ENCODE data around the gene NDUFS7. TPM values are rescaled to one million over a fixed set of nuclear protein-coding genes. Genes with fewer than 3 reads are reported as not detected.
A peak's percentile ranks its signal among the peaks of the same experiment; 100 is the strongest.

NDUFS7 gene
- total and polyA plus RNA-seq, 9 of the 15 experiments (the other 6 are each of a cell fraction or from before 2014, with no cell fraction given), result 6.0 to 271 (median 60.6) TPM

GRCh38 chr19:1420590-1420989 lies 36.9 kb downstream of the NDUFS7 start:
- in situ Hi-C loops (cut with MboI) (no loop called here), intact Hi-C loops (cut with micrococcal nuclease) (no loop called here)
- peaks cover 21% of the 10 kb centered on the region for H3K9me1 ChIP-seq (ENCODE audit: control insufficient read depth, insufficient read depth, low read length)
- DNase-seq (ENCODE audit: extremely low read depth in 1 of 4, low spot score in 3 of 4) (no peak), FAIRE-seq (no peak), ATAC-seq (no peak)
- no peak overlapping the region; the same call in 2 of the 3 replicates for H3K27ac ChIP-seq (ENCODE audit: extremely low read depth, low read depth, low read length)
- no peak overlapping the region for H3K4me2 ChIP-seq (ENCODE audit: insufficient read depth, low read length)
- POLR2A ChIA-PET, result interaction anchor here (0.6 to 1.4 kb wide), 2 partner anchors 19 to 50 kb away, joined by 3 read pairs; no protein-coding TSS in a partner anchor
- WGBS (ENCODE audit: insufficient coverage, low coverage, missing lambda C conversion rate), result 94% methylated on average over 15 of the region's 15 CpGs
- TF ChIP-seq POLR2A (conservative IDR thresholded peaks at IDR 0.05) (0 out of 2 replicates have a peak, but pooled peaks have one; percentile 43), RBM22 (IDR thresholded peaks at IDR 0.05; ENCODE audit: low read depth, low read length, poor library complexity, severe bottlenecking) (peak; percentile 19), SUPT5H (IDR thresholded peaks at IDR 0.05) (peak; percentile 44), ARNT (IDR thresholded peaks at IDR 0.05) (no peak), MYNN (IDR thresholded peaks at IDR 0.05) (no peak), MYNN (CRISPR knock-in tag; IDR thresholded peaks at IDR 0.05) (no peak), POLR2G (IDR thresholded peaks at IDR 0.05; ENCODE audit: low read depth, low read length) (0 out of 2 replicates have a peak, but pooled peaks have one; percentile 49), RREB1 (CRISPR knock-in tag; IDR thresholded peaks at IDR 0.05) (no peak), ZNF77 (CRISPR knock-in tag; IDR thresholded peaks at IDR 0.05) (no peak)
- CTCF ChIA-PET (ENCODE audit: low intra/inter-chr PET ratio), result no interaction called here
- H3K4me1 ChIP-seq (replicated peaks in 1 of 2; ENCODE audit: control insufficient read depth in 2 of 2, insufficient read depth in 2 of 2, low read length in 2 of 2), result peaks cover 12 to 59% of the 10 kb centered on the region in 2 experiments
- H2AFZ ChIP-seq (ENCODE audit: low read depth, low read length), result no peak overlapping the region
- no peaks in the 10 kb centered on the region for H3K27me3 ChIP-seq (ENCODE audit: control insufficient read depth in 2 of 2, insufficient read depth in 2 of 2, low read length in 2 of 2)
- no peak overlapping the region for H3K4me3 ChIP-seq
- no peak overlapping the region for H3K9ac ChIP-seq (ENCODE audit: insufficient read depth in 1 of 2, low read depth in 2 of 2, low read length in 2 of 2)
- peaks cover 98% of the 10 kb centered on the region for H3K36me3 ChIP-seq (ENCODE audit: control insufficient read depth, insufficient read depth, low read length)
- peaks cover 90% of the 10 kb centered on the region for H3K79me2 ChIP-seq (ENCODE audit: control insufficient read depth, insufficient read depth, low read length)
- H4K20me1 ChIP-seq (replicated peaks; ENCODE audit: control insufficient read depth, insufficient read depth, low read length), result peaks cover 48% of the 10 kb centered on the region
- H3K9me3 ChIP-seq (replicated peaks; ENCODE audit: control insufficient read depth, insufficient read depth, low read depth, low read length), result no peaks in the 10 kb centered on the region
- BruUV-seq (replicated peaks), result no TSS peak
